K562 (cell line): Measurements from ENCODE around the gene FAM110D. TPM values are rescaled to one million over a fixed set of nuclear protein-coding genes. Genes with fewer than 3 reads are reported as not detected.

Experiments
- ATAC-seq: fragments of 200-7000 bp; cut with Tn5 transposase; 3 replicates; pipeline ENCODE4 v1.9.1; 2020; ENCODE audit warnings: moderate library complexity
- BruUV-seq: library from RNA; stranded (reverse); fragments of 400-500 nt; replicated peaks from 2 replicates; lab custom pipeline; 2021; lab: Mats Ljungman, UMichigan
- CTCF ChIA-PET: fragments of 300-600 bp; formaldehyde crosslinking; extraction: SDS; loops from one replicate; lab custom pipeline; 2021; ENCODE audit warnings: low intra/inter-chr PET ratio; lab: Yijun Ruan, JAX
- POLR2A ChIA-PET: fragments of 300-600, 350-650 bp; sonication (Branson Sonifier 250); formaldehyde crosslinking; extraction: SDS; loops from one replicate; lab custom pipeline; 2021; ENCODE audit warnings: antibody characterized with exemption, inconsistent platforms; lab: Yijun Ruan, JAX
- DNase-seq, 4 experiments: peaks; one replicate each; pipeline versions ENCODE4 v3.0.0 to v3.0.0-alpha.2; 2011 to 2018; ENCODE audit warnings: low spot score in 3 of 4, mixed read lengths in 3 of 4; ENCODE audit errors: extremely low read depth in 1 of 4
- FAIRE-seq: peaks from 2 replicates; lab custom pipeline; 2011; peaks lifted over from hg19 to GRCh38; lab: Jason Lieb, UNC
- H2AFZ ChIP-seq: 2 replicates; pipeline ENCODE4 v1.6.0; 2011; ENCODE audit warnings: low read depth, low read length, control low read depth, inconsistent platforms
- H3K27ac ChIP-seq: fragments of 200-600 bp; 3 replicates; pipeline ENCODE4 v1.8.0; 2011; ENCODE audit warnings: low read depth, mild to moderate bottlenecking, control low read depth, inconsistent platforms, low read length, moderate library complexity, mixed read lengths; ENCODE audit errors: extremely low read depth
- H3K27me3 ChIP-seq, 2 experiments: fragments of 300-600 bp in 1 of 2; 2 replicates in 1 of 2; 3 replicates in 1 of 2; pipeline versions ENCODE4 v1.6.0 to v1.8.0; 2011; ENCODE audit warnings: inconsistent platforms in 2 of 2, low read length in 2 of 2, mild to moderate bottlenecking in 1 of 2, mixed read lengths in 1 of 2, moderate library complexity in 1 of 2; ENCODE audit not compliant: control insufficient read depth in 2 of 2, insufficient read depth in 2 of 2
- H3K36me3 ChIP-seq: fragments of 300-600 bp; 3 replicates; pipeline ENCODE4 v1.8.0; 2011; ENCODE audit warnings: mild to moderate bottlenecking, low read length, inconsistent platforms; ENCODE audit not compliant: control insufficient read depth, insufficient read depth
- H3K4me1 ChIP-seq, 2 experiments: fragments of 200-600 bp in 1 of 2; replicated peaks in 1 of 2; 2 replicates in 1 of 2; 3 replicates in 1 of 2; pipeline versions ENCODE4 v1.5.1 to v1.8.0; 2011; ENCODE audit warnings: inconsistent platforms in 2 of 2, low read length in 2 of 2, mild to moderate bottlenecking in 1 of 2, mixed read lengths in 1 of 2, moderate library complexity in 1 of 2; ENCODE audit not compliant: control insufficient read depth in 2 of 2, insufficient read depth in 2 of 2
- H3K4me2 ChIP-seq: 2 replicates; pipeline ENCODE4 v1.6.1; 2011; ENCODE audit warnings: low read length, control low read depth, inconsistent platforms, mixed read lengths; ENCODE audit not compliant: insufficient read depth
- H3K4me3 ChIP-seq: fragments of 200-600 bp; sonication (generic), shearing (Covaris generic); 2 replicates; pipeline ENCODE4 v1.5.1; 2016; ENCODE audit warnings: control low read depth, inconsistent platforms
- H3K79me2 ChIP-seq: fragments of 200-600 bp; 3 replicates; pipeline ENCODE4 v1.8.0; 2011; ENCODE audit warnings: low read length, inconsistent platforms; ENCODE audit not compliant: control insufficient read depth, insufficient read depth
- H3K9ac ChIP-seq, 2 experiments: 2 replicates each; pipeline versions ENCODE4 v1.6.0 to v1.6.1; 2011; ENCODE audit warnings: low read depth in 2 of 2, low read length in 2 of 2, control low read depth in 1 of 2, inconsistent platforms in 1 of 2, mild to moderate bottlenecking in 1 of 2, mixed read lengths in 1 of 2; ENCODE audit not compliant: insufficient read depth in 1 of 2
- H3K9me1 ChIP-seq: one replicate; pipeline ENCODE4 v1.6.0; 2011; ENCODE audit warnings: inconsistent platforms, mild to moderate bottlenecking, low read length, moderate library complexity; ENCODE audit not compliant: control insufficient read depth, insufficient read depth
- H3K9me3 ChIP-seq: replicated peaks from 2 replicates; pipeline ENCODE4 v1.5.1; 2011; ENCODE audit warnings: low read depth, low read length, inconsistent platforms; ENCODE audit not compliant: control insufficient read depth, insufficient read depth
- H4K20me1 ChIP-seq: replicated peaks from 2 replicates; pipeline ENCODE4 v1.6.1; 2011; ENCODE audit warnings: low read length, inconsistent platforms, mixed read lengths; ENCODE audit not compliant: control insufficient read depth, insufficient read depth
- GATAD2B ChIP-seq: fragments of 450-650 bp; IDR thresholded peaks from 2 replicates; pipeline ENCODE4 v1.6.1; 2017; ENCODE audit warnings: mild to moderate bottlenecking, borderline replicate concordance
- HDAC3 ChIP-seq: fragments of 450-650 bp; IDR thresholded peaks from 2 replicates; pipeline ENCODE4 v1.6.1; 2018; ENCODE audit warnings: borderline replicate concordance, mild to moderate bottlenecking, moderate library complexity; ENCODE audit not compliant: partially characterized antibody
- HLTF ChIP-seq: fragments of 450-650 bp; IDR thresholded peaks from 2 replicates; pipeline ENCODE4 v1.6.1; 2016
- ILK ChIP-seq: fragments of 450-650 bp; IDR thresholded peaks from 2 replicates; pipeline ENCODE4 v1.6.1; 2016; ENCODE audit warnings: missing genetic modification characterization, low read depth, mild to moderate bottlenecking, missing compliant biosample characterization, moderate library complexity, borderline replicate concordance
- KHSRP ChIP-seq: fragments of 450-650 bp; IDR thresholded peaks from 2 replicates; pipeline ENCODE4 v1.6.1; 2017
- MEIS2 ChIP-seq: fragments of 450-650 bp; IDR thresholded peaks from 2 replicates; pipeline ENCODE4 v1.6.1; 2014; ENCODE audit warnings: mild to moderate bottlenecking; ENCODE audit not compliant: partially characterized antibody
- MTA3 ChIP-seq: fragments of 450-650 bp; formaldehyde crosslinking; IDR thresholded peaks from 2 replicates; pipeline ENCODE4 v1.6.1; 2017; ENCODE audit warnings: mild to moderate bottlenecking, borderline replicate concordance
- ZC3H8 ChIP-seq: fragments of 450-650 bp; IDR thresholded peaks from 2 replicates; pipeline ENCODE4 v1.6.1; 2017
- WGBS: fragments of 100-300 bp; shearing (Covaris generic); methylation state at CpG from one replicate; pipeline ENCODE4 v1.1.6; 2016; ENCODE audit warnings: low coverage, mixed read lengths; ENCODE audit not compliant: insufficient coverage; ENCODE audit errors: missing lambda C conversion rate; 5-methylcytosine and 5-hydroxymethylcytosine counted together
- in situ Hi-C: fragments of 300-500 bp; cut with MboI; formaldehyde crosslinking; loops from 4 replicates; pipeline ENCODE4 v1.15.0; 2018; ENCODE audit warnings: inconsistent platforms, mixed read lengths
- intact Hi-C: fragments of 100-400 bp; cut with micrococcal nuclease; formaldehyde crosslinking; loops from 2 replicates; pipeline ENCODE4 v1.14.2; 2022
- polyA plus RNA-seq, 8 experiments: library from polyadenylated mRNA; depleted of rRNA in 4 of 8; stranded (reverse) in 5 of 8; unstranded in 3 of 8; fragments of >200 nt; fragmentation: Nextera tagmentation in 2 of 8; fragmentation: Illumina TruSeq in 1 of 8; extraction: Ambion mirVana in 2 of 8; extraction: Trizol in 1 of 8; gene quantifications; 2 replicates each; pipeline versions ENCODE4 v1.2.1 to v1.2.3, GENCODE V29; 2011 to 2014; ENCODE audit warnings: inconsistent platforms in 1 of 8, missing spikeins in 1 of 8
- total RNA-seq, 7 experiments: library from RNA; depleted of rRNA in 6 of 7; stranded (reverse); fragments of >200 nt in 6 of 7; fragmentation: Illumina TruSeq in 2 of 7; extraction: Trizol in 2 of 7; gene quantifications; 2 replicates each; pipeline versions ENCODE4 v1.2.1 to v1.2.3, GENCODE V29; 2011 to 2021; ENCODE audit warnings: low replicate concordance in 1 of 7
- TF ChIP-seq, protein P1 (sequence below): fragments of 150-350 bp; IDR thresholded peaks from 2 replicates; pipeline ENCODE4 v1.6.1; 2014; ENCODE audit warnings: low read depth, mild to moderate bottlenecking, low read length, borderline replicate concordance
- TF ChIP-seq, protein P2 (sequence below): fragments of 450-650 bp; IDR thresholded peaks from 2 replicates; pipeline ENCODE4 v1.6.1; 2017; ENCODE audit warnings: antibody characterized with exemption, mild to moderate bottlenecking
- TF ChIP-seq, protein P3 (sequence below): fragments of 250-450 bp; sonication (Bioruptor Pico); IDR thresholded peaks from 2 replicates; pipeline ENCODE4 v1.4.0; 2020; ENCODE audit warnings: mild to moderate bottlenecking
- TF ChIP-seq, protein P4 (sequence below): fragments of 450-650 bp; IDR thresholded peaks from 2 replicates; pipeline ENCODE4 v1.6.1; 2018; ENCODE audit warnings: mild to moderate bottlenecking, low read depth; ENCODE audit not compliant: partially characterized antibody

FAM110D gene
- total and polyA plus RNA-seq, 9 of the 15 experiments (the other 6 are each of a cell fraction or from before 2014, with no cell fraction given) = 0.04 to 1.1 (median 0.33) TPM

DNA sequence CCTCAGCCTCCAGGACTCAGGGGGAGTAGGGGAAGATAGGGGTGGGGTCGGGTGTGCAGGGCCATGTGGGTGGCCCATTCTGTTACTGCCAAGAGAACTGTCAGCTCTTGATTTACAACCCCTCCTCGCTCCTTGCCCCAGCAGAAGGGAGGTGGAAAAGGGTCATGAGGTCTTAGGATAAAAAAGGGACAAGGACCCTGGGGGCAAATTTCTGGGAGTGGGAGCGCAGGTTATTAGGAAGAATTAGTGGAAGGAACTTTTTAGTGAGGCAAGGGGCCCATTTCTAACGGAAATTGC lies 812 bp downstream of the FAM110D start:
- no TSS peak for BruUV-seq
- ATAC-seq (no peak), FAIRE-seq (peak; percentile 68), DNase-seq (peak in 1 of 4 experiments; percentile 22)
- Histone ChIP-seq H3K9ac (peak overlapping the region in 1 of 2 experiments; percentile 84; a peak in 2 of 4 replicates), H3K9me1 (no peaks in the 10 kb centered on the region), H3K9me3 (no peaks in the 10 kb centered on the region), H4K20me1 (no peaks in the 10 kb centered on the region), H3K27me3 (no peaks in the 10 kb centered on the region), H3K4me1 (peaks cover 25 to 67% of the 10 kb centered on the region in 2 experiments), H3K4me3 (no peak overlapping the region), H3K36me3 (no peaks in the 10 kb centered on the region), H3K4me2 (no peak overlapping the region), H3K27ac (no peak overlapping the region), H3K79me2 (no peaks in the 10 kb centered on the region; the same call in 2 of the 3 replicates), H2AFZ (no peak overlapping the region)
- WGBS = 69% methylated on average over 4 of the region's 4 CpGs
- intact Hi-C loops = loop anchor here (2.0 kb wide), 1 partner anchor 123 kb away; no protein-coding TSS in a partner anchor
- in situ Hi-C loops = no loop called here
- ChIA-PET POLR2A (interaction anchor here (0.7 to 1.0 kb wide), 2 partner anchors 99 to 156 kb away, joined by 3 read pairs; no protein-coding TSS in a partner anchor), CTCF (no interaction called here)
- TF ChIP-seq HLTF (no peak), GATAD2B (no peak), MEIS2 (peak; percentile 63), HDAC3 (no peak), ZC3H8 (no peak), ILK (tag) (no peak), KHSRP (no peak), MTA3 (no peak)
- TF ChIP-seq, protein P1, sequence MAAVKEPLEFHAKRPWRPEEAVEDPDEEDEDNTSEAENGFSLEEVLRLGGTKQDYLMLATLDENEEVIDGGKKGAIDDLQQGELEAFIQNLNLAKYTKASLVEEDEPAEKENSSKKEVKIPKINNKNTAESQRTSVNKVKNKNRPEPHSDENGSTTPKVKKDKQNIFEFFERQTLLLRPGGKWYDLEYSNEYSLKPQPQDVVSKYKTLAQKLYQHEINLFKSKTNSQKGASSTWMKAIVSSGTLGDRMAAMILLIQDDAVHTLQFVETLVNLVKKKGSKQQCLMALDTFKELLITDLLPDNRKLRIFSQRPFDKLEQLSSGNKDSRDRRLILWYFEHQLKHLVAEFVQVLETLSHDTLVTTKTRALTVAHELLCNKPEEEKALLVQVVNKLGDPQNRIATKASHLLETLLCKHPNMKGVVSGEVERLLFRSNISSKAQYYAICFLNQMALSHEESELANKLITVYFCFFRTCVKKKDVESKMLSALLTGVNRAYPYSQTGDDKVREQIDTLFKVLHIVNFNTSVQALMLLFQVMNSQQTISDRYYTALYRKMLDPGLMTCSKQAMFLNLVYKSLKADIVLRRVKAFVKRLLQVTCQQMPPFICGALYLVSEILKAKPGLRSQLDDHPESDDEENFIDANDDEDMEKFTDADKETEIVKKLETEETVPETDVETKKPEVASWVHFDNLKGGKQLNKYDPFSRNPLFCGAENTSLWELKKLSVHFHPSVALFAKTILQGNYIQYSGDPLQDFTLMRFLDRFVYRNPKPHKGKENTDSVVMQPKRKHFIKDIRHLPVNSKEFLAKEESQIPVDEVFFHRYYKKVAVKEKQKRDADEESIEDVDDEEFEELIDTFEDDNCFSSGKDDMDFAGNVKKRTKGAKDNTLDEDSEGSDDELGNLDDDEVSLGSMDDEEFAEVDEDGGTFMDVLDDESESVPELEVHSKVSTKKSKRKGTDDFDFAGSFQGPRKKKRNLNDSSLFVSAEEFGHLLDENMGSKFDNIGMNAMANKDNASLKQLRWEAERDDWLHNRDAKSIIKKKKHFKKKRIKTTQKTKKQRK = no peak
- TF ChIP-seq, protein P2, sequence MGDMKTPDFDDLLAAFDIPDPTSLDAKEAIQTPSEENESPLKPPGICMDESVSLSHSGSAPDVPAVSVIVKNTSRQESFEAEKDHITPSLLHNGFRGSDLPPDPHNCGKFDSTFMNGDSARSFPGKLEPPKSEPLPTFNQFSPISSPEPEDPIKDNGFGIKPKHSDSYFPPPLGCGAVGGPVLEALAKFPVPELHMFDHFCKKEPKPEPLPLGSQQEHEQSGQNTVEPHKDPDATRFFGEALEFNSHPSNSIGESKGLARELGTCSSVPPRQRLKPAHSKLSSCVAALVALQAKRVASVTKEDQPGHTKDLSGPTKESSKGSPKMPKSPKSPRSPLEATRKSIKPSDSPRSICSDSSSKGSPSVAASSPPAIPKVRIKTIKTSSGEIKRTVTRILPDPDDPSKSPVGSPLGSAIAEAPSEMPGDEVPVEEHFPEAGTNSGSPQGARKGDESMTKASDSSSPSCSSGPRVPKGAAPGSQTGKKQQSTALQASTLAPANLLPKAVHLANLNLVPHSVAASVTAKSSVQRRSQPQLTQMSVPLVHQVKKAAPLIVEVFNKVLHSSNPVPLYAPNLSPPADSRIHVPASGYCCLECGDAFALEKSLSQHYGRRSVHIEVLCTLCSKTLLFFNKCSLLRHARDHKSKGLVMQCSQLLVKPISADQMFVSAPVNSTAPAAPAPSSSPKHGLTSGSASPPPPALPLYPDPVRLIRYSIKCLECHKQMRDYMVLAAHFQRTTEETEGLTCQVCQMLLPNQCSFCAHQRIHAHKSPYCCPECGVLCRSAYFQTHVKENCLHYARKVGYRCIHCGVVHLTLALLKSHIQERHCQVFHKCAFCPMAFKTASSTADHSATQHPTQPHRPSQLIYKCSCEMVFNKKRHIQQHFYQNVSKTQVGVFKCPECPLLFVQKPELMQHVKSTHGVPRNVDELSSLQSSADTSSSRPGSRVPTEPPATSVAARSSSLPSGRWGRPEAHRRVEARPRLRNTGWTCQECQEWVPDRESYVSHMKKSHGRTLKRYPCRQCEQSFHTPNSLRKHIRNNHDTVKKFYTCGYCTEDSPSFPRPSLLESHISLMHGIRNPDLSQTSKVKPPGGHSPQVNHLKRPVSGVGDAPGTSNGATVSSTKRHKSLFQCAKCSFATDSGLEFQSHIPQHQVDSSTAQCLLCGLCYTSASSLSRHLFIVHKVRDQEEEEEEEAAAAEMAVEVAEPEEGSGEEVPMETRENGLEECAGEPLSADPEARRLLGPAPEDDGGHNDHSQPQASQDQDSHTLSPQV = no peak
- TF ChIP-seq, protein P3, sequence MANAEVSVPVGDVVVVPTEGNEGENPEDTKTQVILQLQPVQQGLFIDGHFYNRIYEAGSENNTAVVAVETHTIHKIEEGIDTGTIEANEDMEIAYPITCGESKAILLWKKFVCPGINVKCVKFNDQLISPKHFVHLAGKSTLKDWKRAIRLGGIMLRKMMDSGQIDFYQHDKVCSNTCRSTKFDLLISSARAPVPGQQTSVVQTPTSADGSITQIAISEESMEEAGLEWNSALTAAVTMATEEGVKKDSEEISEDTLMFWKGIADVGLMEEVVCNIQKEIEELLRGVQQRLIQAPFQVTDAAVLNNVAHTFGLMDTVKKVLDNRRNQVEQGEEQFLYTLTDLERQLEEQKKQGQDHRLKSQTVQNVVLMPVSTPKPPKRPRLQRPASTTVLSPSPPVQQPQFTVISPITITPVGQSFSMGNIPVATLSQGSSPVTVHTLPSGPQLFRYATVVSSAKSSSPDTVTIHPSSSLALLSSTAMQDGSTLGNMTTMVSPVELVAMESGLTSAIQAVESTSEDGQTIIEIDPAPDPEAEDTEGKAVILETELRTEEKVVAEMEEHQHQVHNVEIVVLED = no peak
- TF ChIP-seq, protein P4, sequence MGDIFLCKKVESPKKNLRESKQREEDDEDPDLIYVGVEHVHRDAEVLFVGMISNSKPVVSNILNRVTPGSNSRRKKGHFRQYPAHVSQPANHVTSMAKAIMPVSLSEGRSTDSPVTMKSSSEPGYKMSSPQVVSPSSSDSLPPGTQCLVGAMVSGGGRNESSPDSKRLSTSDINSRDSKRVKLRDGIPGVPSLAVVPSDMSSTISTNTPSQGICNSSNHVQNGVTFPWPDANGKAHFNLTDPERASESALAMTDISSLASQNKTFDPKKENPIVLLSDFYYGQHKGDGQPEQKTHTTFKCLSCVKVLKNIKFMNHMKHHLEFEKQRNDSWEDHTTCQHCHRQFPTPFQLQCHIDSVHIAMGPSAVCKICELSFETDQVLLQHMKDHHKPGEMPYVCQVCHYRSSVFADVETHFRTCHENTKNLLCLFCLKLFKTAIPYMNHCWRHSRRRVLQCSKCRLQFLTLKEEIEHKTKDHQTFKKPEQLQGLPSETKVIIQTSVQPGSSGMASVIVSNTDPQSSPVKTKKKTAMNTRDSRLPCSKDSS = no peak
